ENCODE results near the gene UCN.

DNA sequence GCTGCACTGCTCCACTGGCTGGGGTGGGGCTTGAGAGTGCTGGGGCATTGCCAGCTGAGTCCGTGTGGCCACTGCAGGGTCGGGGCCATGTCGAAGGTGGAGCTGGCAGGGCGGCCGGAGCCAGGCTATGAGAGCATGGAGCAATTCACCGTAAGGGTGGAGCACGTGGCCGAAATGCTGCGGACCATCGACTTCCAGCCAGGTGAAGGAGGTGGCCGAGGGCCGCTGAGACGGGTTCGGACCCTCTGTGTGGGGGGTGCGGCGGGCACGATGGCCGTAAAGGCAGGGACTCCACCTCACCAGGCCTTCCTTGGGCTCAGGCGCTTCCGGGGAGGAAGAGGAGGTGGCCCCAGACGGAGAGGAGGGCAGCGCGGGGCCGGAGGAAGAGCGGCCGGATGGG, 2.1 kb downstream of the UCN start:
- TF ChIP-seq, protein P1, sequence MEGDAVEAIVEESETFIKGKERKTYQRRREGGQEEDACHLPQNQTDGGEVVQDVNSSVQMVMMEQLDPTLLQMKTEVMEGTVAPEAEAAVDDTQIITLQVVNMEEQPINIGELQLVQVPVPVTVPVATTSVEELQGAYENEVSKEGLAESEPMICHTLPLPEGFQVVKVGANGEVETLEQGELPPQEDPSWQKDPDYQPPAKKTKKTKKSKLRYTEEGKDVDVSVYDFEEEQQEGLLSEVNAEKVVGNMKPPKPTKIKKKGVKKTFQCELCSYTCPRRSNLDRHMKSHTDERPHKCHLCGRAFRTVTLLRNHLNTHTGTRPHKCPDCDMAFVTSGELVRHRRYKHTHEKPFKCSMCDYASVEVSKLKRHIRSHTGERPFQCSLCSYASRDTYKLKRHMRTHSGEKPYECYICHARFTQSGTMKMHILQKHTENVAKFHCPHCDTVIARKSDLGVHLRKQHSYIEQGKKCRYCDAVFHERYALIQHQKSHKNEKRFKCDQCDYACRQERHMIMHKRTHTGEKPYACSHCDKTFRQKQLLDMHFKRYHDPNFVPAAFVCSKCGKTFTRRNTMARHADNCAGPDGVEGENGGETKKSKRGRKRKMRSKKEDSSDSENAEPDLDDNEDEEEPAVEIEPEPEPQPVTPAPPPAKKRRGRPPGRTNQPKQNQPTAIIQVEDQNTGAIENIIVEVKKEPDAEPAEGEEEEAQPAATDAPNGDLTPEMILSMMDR (IDR thresholded peaks at IDR 0.05; ENCODE audit: low read depth, low read length) = no peak
- no peak for TF ChIP-seq EZH2phosphoT487 (IDR thresholded peaks at IDR 0.05; ENCODE audit: low read depth)
